C4-2B (cell line): ENCODE results near the gene SUGP2.

Experiments
- H3K27ac ChIP-seq: fragments of 450-650 bp; 2 replicates; pipeline ENCODE4 v1.5.1; 2017
- CTCF ChIP-seq: fragments of 450-650 bp; conservative IDR thresholded peaks from 2 replicates; pipeline ENCODE4 v1.5.1; 2017; ENCODE audit warnings: mild to moderate bottlenecking
- ZFX ChIP-seq: fragments of 450-650 bp; IDR thresholded peaks from 2 replicates; pipeline ENCODE4 v1.6.1; 2017

The SUGP2 gene

GRCh38 chr19:18972851-18973250, 60.5 kb downstream of the SUGP2 start:
- no peak overlapping the region for H3K27ac ChIP-seq
- no peak for TF ChIP-seq ZFX

- no peak overlapping the region for H3K27ac ChIP-seq
- no peak for TF ChIP-seq CTCF
- no peak for TF ChIP-seq ZFX
Measured at GRCh38 chr19:18972301-18972811, 61.0 kb downstream of the SUGP2 start.

GRCh38 chr19:18969931-18970659, 63.2 kb downstream of the SUGP2 start:
- TF ChIP-seq ZFX = no peak
- TF ChIP-seq CTCF = no peak
- no peak overlapping the region for H3K27ac ChIP-seq

GRCh38 chr19:18967358-18968146, 65.8 kb downstream of the SUGP2 start:
- TF ChIP-seq CTCF (no peak), ZFX (no peak)
- peak overlapping the region; percentile 76 for H3K27ac ChIP-seq

GRCh38 chr19:18966307-18966706, 67.0 kb downstream of the SUGP2 start:
- no peak for TF ChIP-seq CTCF
- TF ChIP-seq ZFX = no peak
- H3K27ac ChIP-seq = peak overlapping the region; percentile 76

- H3K27ac ChIP-seq = no peak overlapping the region
- no peak for TF ChIP-seq CTCF
- no peak for TF ChIP-seq ZFX
Measured at GRCh38 chr19:18964121-18964520, 69.2 kb downstream of the SUGP2 start.

- no peak overlapping the region for H3K27ac ChIP-seq
- no peak for TF ChIP-seq ZFX
- TF ChIP-seq CTCF = no peak
Measured at GRCh38 chr19:18961767-18962620, 71.3 kb downstream of the SUGP2 start.
